GM08714 (cell line): ENCODE data around the gene CCDC116.
"Not testable (repeated sequence)": the region's sequence is repeated elsewhere in the genome, so short reads cannot be mapped to it uniquely, and the experiment has no call there.

Experiments
- H3K4me3 ChIP-seq: fragments of 200-500 bp; sonication (Bioruptor generic); 2 replicates; pipeline ENCODE4 v1.5.1; 2014; ENCODE audit warnings: mild to moderate bottlenecking, low read length, inconsistent platforms
- ZNF274 ChIP-seq: IDR thresholded peaks from 2 replicates; pipeline ENCODE4 v1.6.1; 2012; ENCODE audit warnings: mild to moderate bottlenecking, low read depth, low read length

The CCDC116 gene

DNA sequence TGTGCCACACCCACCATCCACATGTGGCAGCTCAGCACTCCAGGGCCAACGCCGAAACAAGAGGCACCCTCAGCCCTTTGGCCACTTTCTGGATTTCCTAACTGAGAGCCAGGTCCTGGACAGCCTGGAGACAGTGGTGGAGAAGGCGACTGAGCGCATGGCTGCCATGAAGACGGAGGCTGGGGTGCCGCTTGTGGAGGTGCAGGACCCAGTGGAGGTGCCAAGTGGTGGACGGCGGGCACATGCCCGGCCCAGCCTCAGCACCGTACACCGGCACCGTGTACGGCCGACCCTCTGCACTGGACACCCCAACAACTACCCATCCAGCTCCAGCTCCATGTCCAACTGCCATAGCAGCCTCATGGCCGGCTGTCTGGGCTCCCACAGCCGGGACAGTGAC is 1.5 kb downstream of the CCDC116 start:
- TF ChIP-seq ZNF274: no peak
- no peak overlapping the region for H3K4me3 ChIP-seq

DNA sequence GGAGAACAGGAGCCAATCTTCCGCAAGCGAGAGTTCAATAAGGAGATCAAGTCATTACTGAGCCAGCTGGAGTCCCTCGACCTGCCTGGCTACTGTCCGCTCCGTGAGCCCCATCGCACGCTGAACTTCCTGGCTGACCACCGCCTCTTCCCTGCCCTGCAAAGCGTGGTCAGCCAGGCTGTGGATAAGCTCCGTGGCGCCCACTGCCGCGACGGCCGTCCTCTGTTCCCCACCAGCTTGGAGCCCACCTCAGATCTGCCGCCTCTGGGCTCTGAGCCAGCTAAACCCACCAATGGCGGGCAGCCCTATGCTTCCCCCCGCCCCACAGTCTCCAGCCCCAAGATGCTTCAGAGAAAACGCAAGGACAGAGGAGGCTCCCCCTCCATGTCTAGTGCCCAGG is 2.3 kb downstream of the CCDC116 start:
- H3K4me3 ChIP-seq: no peak overlapping the region
- no peak for TF ChIP-seq ZNF274

DNA sequence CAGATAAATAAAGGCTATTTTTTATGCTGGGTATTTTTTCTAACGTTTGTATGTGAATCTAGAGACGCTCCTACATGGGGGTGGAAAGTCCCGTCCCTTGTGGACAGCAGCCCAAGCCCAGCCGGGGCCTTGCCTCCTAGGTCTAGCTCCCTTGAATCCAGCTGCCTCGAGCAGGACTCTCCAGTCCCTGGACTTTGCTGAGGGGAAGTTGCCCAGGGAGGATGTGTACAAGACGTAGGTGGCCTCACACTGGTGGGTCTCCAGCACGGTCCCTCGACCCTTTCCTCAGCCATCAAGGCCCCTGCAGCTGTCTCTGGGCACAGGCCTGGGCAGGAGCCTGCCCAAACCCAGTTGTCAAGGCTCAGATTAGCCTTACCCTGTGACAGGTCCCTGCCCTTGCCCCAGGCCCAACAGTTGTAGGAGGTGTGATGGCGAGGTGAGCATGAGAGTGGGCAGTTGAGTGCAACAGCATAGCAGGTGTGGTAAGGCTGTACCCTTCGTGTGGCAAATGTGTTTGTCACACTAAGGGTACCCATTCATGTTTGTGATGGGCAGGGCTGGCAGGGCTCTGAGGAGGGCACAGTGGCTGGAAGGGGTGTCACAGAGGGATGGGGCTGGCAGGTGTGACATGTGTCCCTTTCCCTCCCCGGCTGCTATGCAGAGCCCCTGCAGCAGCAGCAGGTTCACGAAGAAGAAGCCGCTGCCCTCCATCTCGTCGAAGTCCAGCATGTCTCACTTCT is 3.4 kb downstream of the CCDC116 start:
- TF ChIP-seq ZNF274: no peak
- no peak overlapping the region for H3K4me3 ChIP-seq

DNA sequence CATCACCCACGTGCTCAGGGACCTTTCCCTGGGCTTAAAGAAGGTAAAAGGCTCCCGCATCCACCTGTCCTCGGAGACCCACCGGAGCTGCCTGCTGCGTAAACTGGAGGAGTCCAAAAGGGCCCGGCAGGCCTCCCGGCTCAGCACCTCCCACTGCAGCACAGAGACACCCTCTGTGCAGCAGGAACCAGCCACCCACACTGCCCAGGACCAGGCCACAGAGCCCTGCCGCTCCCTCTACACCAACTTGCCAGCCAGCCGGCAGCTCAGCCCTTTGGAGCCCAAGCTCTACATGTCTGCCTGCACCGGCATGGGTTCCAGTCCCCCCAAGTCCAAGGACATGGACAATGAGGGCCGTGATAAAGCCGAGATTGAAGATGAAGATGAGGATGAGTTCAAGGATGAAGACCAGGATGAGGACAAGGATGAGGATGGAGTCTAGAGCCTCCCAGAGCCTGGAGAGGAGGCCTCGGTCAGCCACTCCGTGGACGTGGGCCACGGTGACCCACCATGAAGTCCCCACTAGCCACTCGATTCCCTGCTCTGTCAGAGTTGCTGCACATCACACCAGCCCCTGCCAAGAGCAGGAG is 4.2 kb downstream of the CCDC116 start:
- H3K4me3 ChIP-seq: no peak overlapping the region
- no peak for TF ChIP-seq ZNF274

DNA sequence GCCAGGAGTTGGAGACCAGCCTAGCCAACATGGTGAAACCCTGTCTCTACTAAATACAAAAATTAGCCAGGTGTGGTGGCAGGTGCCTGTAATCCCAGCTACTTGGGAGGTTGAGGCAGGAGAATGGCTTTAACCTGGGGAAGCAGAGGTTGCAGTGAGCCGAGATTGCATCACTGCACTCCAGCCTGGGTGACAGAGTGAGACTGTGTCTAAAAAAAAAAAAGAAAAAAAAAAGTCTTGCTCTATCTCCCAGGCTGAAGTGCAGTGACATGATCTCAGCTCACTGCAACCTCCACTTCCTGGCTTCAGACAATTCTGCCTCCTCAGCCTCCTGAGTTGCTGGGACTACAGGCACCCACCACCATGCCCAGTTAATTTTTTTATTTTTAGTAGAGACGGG is 4.9 kb downstream of the CCDC116 start:
- H3K4me3 ChIP-seq: not testable (repeated sequence)

DNA sequence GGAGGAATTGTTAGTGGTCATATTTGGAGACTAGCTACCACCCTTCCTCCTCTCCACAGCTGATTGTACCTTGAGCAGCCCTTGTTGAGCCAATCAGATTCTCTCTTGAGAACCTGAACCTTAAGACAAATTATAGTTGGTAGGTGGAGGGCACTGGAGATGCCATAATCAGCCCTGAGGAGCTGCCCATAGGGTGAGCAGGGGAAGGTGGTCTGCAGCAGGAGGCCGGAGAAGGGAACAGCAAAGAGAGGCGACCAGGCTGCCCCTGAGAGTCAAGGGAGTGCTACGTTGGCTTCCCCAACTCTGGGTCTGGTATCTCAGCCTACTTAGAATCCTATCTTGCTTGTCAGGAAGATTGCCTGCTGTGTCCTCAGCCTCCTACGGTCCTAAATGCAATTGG is 6.8 kb downstream of the CCDC116 start:
- TF ChIP-seq ZNF274: no peak
- H3K4me3 ChIP-seq: no peak overlapping the region

DNA sequence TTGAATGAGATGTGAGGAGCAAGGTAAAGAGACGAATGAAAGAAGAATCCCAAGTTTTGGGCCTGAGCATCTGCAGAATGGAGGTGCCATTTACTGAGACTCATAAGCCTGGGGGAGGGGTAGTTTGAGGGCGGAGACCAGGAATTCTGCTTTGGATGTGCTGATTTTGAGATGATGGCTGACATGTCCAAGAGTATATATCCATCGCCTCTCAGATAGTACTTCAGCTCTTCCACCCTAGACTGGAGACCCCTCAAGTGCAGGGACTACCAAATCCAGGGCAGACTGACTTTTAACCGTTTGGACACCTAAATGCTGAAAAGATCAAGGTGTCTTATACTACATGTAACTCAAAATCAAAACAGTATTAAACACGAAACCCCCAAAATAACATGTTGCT is 8.2 kb downstream of the CCDC116 start:
- no peak for TF ChIP-seq ZNF274
- no peak overlapping the region for H3K4me3 ChIP-seq

DNA sequence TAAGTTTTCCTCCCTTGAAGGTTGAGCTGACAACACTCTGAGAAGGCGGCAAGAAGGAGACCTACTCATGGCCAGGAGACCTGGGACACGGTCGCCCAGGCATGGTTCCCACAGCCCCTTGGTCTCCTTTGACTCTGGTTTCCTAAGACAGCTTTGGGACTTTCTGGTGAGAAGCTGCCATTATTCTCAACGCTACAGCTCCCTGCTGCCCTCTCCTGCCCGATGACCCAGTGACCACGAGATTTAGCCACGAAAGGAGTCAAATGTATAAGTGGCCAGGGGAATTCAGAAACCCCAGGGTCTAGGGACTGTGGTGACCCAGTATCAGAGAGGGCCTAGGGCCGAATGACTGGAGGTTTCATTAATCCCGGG is 8.8 kb downstream of the CCDC116 start:
- TF ChIP-seq ZNF274: no peak
- peak overlapping the region; percentile 69; the same call in 1 of the 2 replicates for H3K4me3 ChIP-seq

DNA sequence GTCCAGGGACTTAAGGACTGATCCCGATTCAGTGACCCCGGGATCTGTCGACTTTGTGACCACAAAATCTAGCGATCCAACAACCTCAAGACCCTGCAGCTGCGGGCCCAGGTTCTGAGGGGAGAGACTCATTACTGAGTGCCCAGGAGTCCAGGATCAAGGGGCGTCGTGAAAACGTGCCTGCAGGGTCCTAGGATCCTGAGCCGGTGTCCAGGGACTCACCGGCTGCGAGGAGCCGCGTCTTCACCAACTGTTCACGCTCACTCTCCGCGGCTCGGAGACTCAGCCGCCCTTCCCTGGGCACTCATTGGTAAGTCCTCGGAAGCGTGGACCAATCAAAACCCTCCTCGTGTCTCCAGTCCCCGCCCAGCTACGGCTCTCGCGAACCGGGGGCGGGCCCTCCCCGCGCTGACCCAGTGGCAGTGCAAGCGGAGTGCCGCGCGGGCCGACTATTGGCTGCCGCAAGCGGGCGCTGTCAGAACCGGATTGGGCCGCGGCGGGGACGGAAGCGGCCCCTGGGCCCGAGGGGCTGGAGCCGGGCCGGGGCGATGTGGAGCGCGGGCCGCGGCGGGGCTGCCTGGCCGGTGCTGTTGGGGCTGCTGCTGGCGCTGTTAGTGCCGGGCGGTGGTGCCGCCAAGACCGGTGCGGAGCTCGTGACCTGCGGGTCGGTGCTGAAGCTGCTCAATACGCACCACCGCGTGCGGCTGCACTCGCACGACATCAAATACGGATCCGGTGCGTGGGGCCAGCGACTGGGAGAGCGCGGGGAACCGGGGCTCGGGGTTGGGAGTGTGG is 9.4 kb downstream of the CCDC116 start, which contains the start of gene SDF2L1:
SDF2L1 (plus strand) TSS at position 514 of the 795 bp plus-strand sequence; CDS start at position 549, 35 bp downstream.
- H3K4me3 ChIP-seq: peak within 1 kb of the TSS; percentile 89
- TF ChIP-seq ZNF274: no peak

DNA sequence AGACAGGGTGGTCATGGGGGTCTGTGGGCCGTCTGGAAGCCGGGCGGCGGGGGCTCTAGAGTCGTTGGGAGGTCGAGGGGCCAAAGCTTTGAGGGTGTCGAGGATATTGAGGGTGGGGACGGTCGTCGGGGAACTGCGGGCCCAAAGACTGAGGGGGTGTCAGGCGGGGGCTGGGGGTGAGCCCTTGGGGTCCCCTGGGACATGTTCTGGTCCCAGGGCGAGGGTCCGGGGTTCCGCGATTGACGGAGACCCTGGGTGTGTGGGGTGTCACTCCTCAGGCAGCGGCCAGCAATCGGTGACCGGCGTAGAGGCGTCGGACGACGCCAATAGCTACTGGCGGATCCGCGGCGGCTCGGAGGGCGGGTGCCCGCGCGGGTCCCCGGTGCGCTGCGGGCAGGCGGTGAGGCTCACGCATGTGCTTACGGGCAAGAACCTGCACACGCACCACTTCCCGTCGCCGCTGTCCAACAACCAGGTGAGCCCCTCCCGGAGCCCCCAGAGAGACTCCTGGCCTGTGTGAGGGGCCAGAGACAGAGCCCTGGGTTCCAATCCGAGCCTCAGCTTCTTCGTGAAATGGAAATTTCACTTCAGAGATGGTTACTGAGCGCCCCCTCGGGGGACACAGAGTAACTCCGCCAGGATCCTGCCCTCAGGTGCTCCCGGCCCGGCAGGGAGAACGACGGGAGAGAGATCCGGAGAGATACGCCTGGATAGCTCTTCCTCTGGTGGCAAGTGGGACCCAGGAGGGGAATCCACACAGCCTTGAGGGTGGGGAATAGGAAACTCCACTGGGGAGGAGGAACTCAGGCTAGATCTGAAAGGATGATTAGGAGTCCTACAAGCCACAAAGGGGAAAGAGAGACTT is 10.3 kb downstream of the CCDC116 start:
- peak overlapping the region; percentile 89 for H3K4me3 ChIP-seq
- no peak for TF ChIP-seq ZNF274

DNA sequence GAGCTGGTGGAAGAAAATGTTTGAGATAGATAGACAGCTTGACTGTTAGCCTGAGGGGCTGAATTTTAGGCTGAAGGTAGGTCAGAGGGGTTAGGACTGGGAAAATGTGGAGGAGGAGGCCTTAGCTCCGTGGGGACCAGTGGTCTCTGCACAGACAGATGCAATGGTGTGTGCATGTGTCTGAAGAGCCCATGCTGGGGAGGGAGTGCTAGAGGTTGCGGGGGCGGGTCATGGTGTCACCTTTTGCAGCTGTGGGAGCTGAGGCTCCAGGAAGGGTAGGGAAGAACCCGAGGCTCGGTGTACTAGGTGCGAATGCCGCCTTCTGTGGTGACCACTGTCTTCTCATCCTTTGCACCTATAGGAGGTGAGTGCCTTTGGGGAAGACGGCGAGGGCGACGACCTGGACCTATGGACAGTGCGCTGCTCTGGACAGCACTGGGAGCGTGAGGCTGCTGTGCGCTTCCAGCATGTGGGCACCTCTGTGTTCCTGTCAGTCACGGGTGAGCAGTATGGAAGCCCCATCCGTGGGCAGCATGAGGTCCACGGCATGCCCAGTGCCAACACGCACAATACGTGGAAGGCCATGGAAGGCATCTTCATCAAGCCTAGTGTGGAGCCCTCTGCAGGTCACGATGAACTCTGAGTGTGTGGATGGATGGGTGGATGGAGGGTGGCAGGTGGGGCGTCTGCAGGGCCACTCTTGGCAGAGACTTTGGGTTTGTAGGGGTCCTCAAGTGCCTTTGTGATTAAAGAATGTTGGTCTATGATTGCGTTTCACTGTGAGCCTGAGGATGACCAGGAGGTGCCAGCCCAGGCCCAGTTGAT is 11.2 kb downstream of the CCDC116 start:
- TF ChIP-seq ZNF274: no peak
- peak overlapping the region; percentile 89; the same call in 1 of the 2 replicates for H3K4me3 ChIP-seq

DNA sequence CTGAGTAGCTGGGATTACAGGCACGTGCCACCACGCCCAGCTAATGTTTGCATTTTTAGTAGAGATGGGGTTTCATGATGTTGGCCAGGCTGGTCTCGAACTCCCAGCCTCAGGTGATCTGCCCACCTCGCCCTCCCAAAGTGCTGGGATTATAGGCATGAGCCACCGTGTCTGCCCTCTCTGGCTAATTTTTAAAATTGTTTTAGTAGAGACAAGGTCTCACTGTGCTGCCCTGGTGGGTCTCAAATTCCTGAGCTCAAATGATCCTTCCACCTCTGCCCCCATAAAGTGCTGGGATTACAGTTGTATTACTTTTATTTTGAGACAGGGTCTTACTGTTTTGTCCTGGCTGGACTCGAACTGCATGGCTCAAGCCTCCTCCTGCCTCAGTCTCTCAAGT is 13.0 kb downstream of the CCDC116 start:
- not testable (repeated sequence) for H3K4me3 ChIP-seq
